HG03108 (cell line): ENCODE results near the gene TGM1.
"Not testable (repeated sequence)": the region's sequence is repeated elsewhere in the genome, so short reads cannot be mapped to it uniquely, and the experiment has no call there.

ENCODE experiments used
- ATAC-seq: cut with Tn5 transposase; IDR thresholded peaks from one replicate; pipeline ENCODE4 v1.9.1; 2021; ENCODE audit warnings: moderate library complexity; ENCODE audit not compliant: unreplicated experiment

The TGM1 gene

GRCh38 chr14:24255438-24255837, 7.5 kb downstream of the TGM1 start:
- no peak for ATAC-seq

- ATAC-seq = no peak
These were observed 8.2 kb downstream of the TGM1 start for GRCh38 chr14:24254630-24255392.

- no peak for ATAC-seq
These were observed 9.0 kb downstream of the TGM1 start for GRCh38 chr14:24253936-24254335.

- ATAC-seq = no peak
These were observed 10.5 kb downstream of the TGM1 start for GRCh38 chr14:24252289-24253124.

GRCh38 chr14:24251880-24252288, 11.1 kb downstream of the TGM1 start:
- ATAC-seq = no peak

GRCh38 chr14:24250354-24250753, 12.6 kb downstream of the TGM1 start:
- no peak for ATAC-seq

- ATAC-seq = no peak
These were observed 13.6 kb downstream of the TGM1 start for GRCh38 chr14:24249230-24250021.

GRCh38 chr14:24247422-24247821, 15.6 kb downstream of the TGM1 start:
- no peak for ATAC-seq

- ATAC-seq = no peak
These were observed 16.2 kb downstream of the TGM1 start for GRCh38 chr14:24246765-24247212.

- not testable (repeated sequence) for ATAC-seq
These were observed 17.6 kb downstream of the TGM1 start for GRCh38 chr14:24245350-24245749.

- ATAC-seq = no peak
These were observed 19.6 kb downstream of the TGM1 start for GRCh38 chr14:24243336-24243836.

- peak; percentile 70 for ATAC-seq
These were observed 21.0 kb downstream of the TGM1 start for GRCh38 chr14:24241829-24242443.

- no peak for ATAC-seq
These were observed 22.7 kb downstream of the TGM1 start for GRCh38 chr14:24240110-24240918.

GRCh38 chr14:24238527-24239037, 24.4 kb downstream of the TGM1 start:
- no peak for ATAC-seq

- no peak for ATAC-seq
These were observed 24.9 kb downstream of the TGM1 start for GRCh38 chr14:24238123-24238522.

- no peak for ATAC-seq
These were observed 25.5 kb downstream of the TGM1 start for GRCh38 chr14:24237463-24237955.

- ATAC-seq = no peak
These were observed 26.1 kb downstream of the TGM1 start for GRCh38 chr14:24236689-24237462.

- no peak for ATAC-seq
These were observed 26.9 kb downstream of the TGM1 start for GRCh38 chr14:24235804-24236688.
